Measurements from ENCODE around the gene SHB.
"Not testable (repeated sequence)": the region's sequence is repeated elsewhere in the genome, so short reads cannot be mapped to it uniquely, and the experiment has no call there.

SHB gene

GRCh38 chr9:37910271-37910670, 158.8 kb downstream of the SHB start:
- DNase-seq (ENCODE audit: low read depth), result no peak
- no peak overlapping the region for H3K4me3 ChIP-seq (ENCODE audit: low read depth, low read length)
- no peak for TF ChIP-seq CTCF (IDR thresholded peaks at IDR 0.05; ENCODE audit: insufficient read depth, low read depth, low read length, missing control alignments)

- H3K4me3 ChIP-seq (ENCODE audit: low read depth, low read length); DNase-seq (ENCODE audit: low read depth): not testable (repeated sequence)
Observed at GRCh38 chr9:37909836-37910235, 159.2 kb downstream of the SHB start.

GRCh38 chr9:37909326-37909725, 159.7 kb downstream of the SHB start:
- H3K4me3 ChIP-seq (ENCODE audit: low read depth, low read length), result no peak overlapping the region
- TF ChIP-seq CTCF (IDR thresholded peaks at IDR 0.05; ENCODE audit: insufficient read depth, low read depth, low read length, missing control alignments), result no peak
- DNase-seq (ENCODE audit: low read depth), result no peak

GRCh38 chr9:37908698-37909186, 160.3 kb downstream of the SHB start:
- H3K4me3 ChIP-seq (ENCODE audit: low read depth, low read length), result no peak overlapping the region
- DNase-seq (ENCODE audit: low read depth), result no peak
- no peak for TF ChIP-seq CTCF (IDR thresholded peaks at IDR 0.05; ENCODE audit: insufficient read depth, low read depth, low read length, missing control alignments)

- DNase-seq (ENCODE audit: low read depth), result no peak
- no peak for TF ChIP-seq CTCF (IDR thresholded peaks at IDR 0.05; ENCODE audit: insufficient read depth, low read depth, low read length, missing control alignments)
Observed at GRCh38 chr9:37908283-37908682, 160.7 kb downstream of the SHB start.

GRCh38 chr9:37906312-37907239, 162.5 kb downstream of the SHB start:
- DNase-seq (ENCODE audit: low read depth), result no peak
- no peak for TF ChIP-seq CTCF (IDR thresholded peaks at IDR 0.05; ENCODE audit: insufficient read depth, low read depth, low read length, missing control alignments)
- H3K4me3 ChIP-seq (ENCODE audit: low read depth, low read length), result no peak overlapping the region

More at GRCh38 chr9:37908283-37908682, 160.7 kb downstream of the SHB start:
- no peak overlapping the region for H3K4me3 ChIP-seq (ENCODE audit: low read depth, low read length)

GRCh38 chr9:37905776-37906175, 163.3 kb downstream of the SHB start:
- no peak overlapping the region for H3K4me3 ChIP-seq (ENCODE audit: low read depth, low read length)
- DNase-seq (ENCODE audit: low read depth), result no peak
- no peak for TF ChIP-seq CTCF (IDR thresholded peaks at IDR 0.05; ENCODE audit: insufficient read depth, low read depth, low read length, missing control alignments)
